ENCODE measurements around the gene CLCN3.
A peak's percentile ranks its signal among the peaks of the same experiment; 100 is the strongest.
"Not testable (repeated sequence)": the region's sequence is repeated elsewhere in the genome, so short reads cannot be mapped to it uniquely, and the experiment has no call there.

Gene CLCN3

GRCh38 chr4:169619958-169620879 lies at the start of gene CLCN3:
Gene CLCN3, plus strand, starts transcription at chr4:169620578. Its CDS starts 15,351 bp downstream, at chr4:169635929.
- Mint-ChIP-seq H3K9me3 (no peaks in the 10 kb centered on the region), H3K27ac (peak within 1 kb of the TSS; percentile 98), H3K4me3 (peak within 1 kb of the TSS; percentile 93), H3K36me3 (peaks cover 26% of the 10 kb centered on the region), H3K4me1 (peaks cover 52% of the 10 kb centered on the region)
- peak; percentile 81 to 94 for DNase-seq (ENCODE audit: low spot score in 2 of 2)
- ATAC-seq = peak; percentile 90

GRCh38 chr4:169571012-169571411 lies 49.4 kb upstream of the CLCN3 start:
- ATAC-seq, H3K4me3 Mint-ChIP-seq, H3K9me3 Mint-ChIP-seq: not testable (repeated sequence)

GRCh38 chr4:169571435-169571834 lies 48.9 kb upstream of the CLCN3 start:
- Mint-ChIP-seq H3K9me3 (no peaks in the 10 kb centered on the region), H3K4me1 (peaks cover 9% of the 10 kb centered on the region), H3K27ac (no peak overlapping the region), H3K36me3 (peaks cover 6% of the 10 kb centered on the region), H3K4me3 (no peak overlapping the region)
- ATAC-seq (no peak), DNase-seq (ENCODE audit: low spot score in 2 of 2) (no peak)

More at GRCh38 chr4:169571012-169571411, 49.4 kb upstream of the CLCN3 start:
- DNase-seq (ENCODE audit: low spot score in 2 of 2); H3K36me3 Mint-ChIP-seq; H3K4me1 Mint-ChIP-seq; H3K27ac Mint-ChIP-seq: not testable (repeated sequence)

GRCh38 chr4:169573889-169574288 lies 46.5 kb upstream of the CLCN3 start:
- no peak overlapping the region for H3K4me3 Mint-ChIP-seq
- ATAC-seq = no peak
- no peaks in the 10 kb centered on the region for H3K9me3 Mint-ChIP-seq
- H3K36me3 Mint-ChIP-seq = peaks cover 9% of the 10 kb centered on the region
- peaks cover 9% of the 10 kb centered on the region for H3K4me1 Mint-ChIP-seq
- no peak for DNase-seq (ENCODE audit: low spot score in 2 of 2)
- peak overlapping the region; percentile 90 for H3K27ac Mint-ChIP-seq

- peak; percentile 67 for ATAC-seq
- Mint-ChIP-seq H3K4me1 (no peaks in the 10 kb centered on the region), H3K4me3 (no peak overlapping the region), H3K36me3 (peaks cover 44% of the 10 kb centered on the region), H3K27ac (no peak overlapping the region), H3K9me3 (no peaks in the 10 kb centered on the region)
- no peak for DNase-seq (ENCODE audit: low spot score in 2 of 2)
These were observed 38.2 kb upstream of the CLCN3 start for GRCh38 chr4:169582203-169582602.

- Mint-ChIP-seq H3K9me3 (no peaks in the 10 kb centered on the region), H3K27ac (no peak overlapping the region), H3K4me1 (no peaks in the 10 kb centered on the region), H3K36me3 (peaks cover 48% of the 10 kb centered on the region), H3K4me3 (no peak overlapping the region)
- ATAC-seq = no peak
- DNase-seq (ENCODE audit: low spot score in 2 of 2) = no peak
These were observed 37.7 kb upstream of the CLCN3 start for GRCh38 chr4:169582706-169583105.

GRCh38 chr4:169583563-169583962 lies 36.8 kb upstream of the CLCN3 start:
- no peak for ATAC-seq
- Mint-ChIP-seq H3K27ac (no peak overlapping the region), H3K4me1 (no peaks in the 10 kb centered on the region), H3K4me3 (no peak overlapping the region), H3K36me3 (peaks cover 49% of the 10 kb centered on the region), H3K9me3 (no peaks in the 10 kb centered on the region)
- no peak for DNase-seq (ENCODE audit: low spot score in 2 of 2)

- Mint-ChIP-seq H3K9me3 (no peaks in the 10 kb centered on the region), H3K4me1 (no peaks in the 10 kb centered on the region), H3K27ac (no peak overlapping the region), H3K36me3 (peaks cover 48% of the 10 kb centered on the region), H3K4me3 (no peak overlapping the region)
- ATAC-seq (no peak), DNase-seq (ENCODE audit: low spot score in 2 of 2) (no peak)
These were observed 27.3 kb upstream of the CLCN3 start for GRCh38 chr4:169593050-169593560.

GRCh38 chr4:169594560-169595195 lies 25.7 kb upstream of the CLCN3 start:
- no peak for DNase-seq (ENCODE audit: low spot score in 2 of 2)
- H3K36me3 Mint-ChIP-seq = peaks cover 37% of the 10 kb centered on the region

GRCh38 chr4:169601016-169601771 lies 19.2 kb upstream of the CLCN3 start:
- no peak overlapping the region for H3K4me3 Mint-ChIP-seq
- DNase-seq (ENCODE audit: low spot score in 2 of 2) (no peak), ATAC-seq (no peak)
- no peaks in the 10 kb centered on the region for H3K9me3 Mint-ChIP-seq
- peaks cover 7% of the 10 kb centered on the region for H3K4me1 Mint-ChIP-seq
- no peak overlapping the region for H3K27ac Mint-ChIP-seq
- H3K36me3 Mint-ChIP-seq = peaks cover 49% of the 10 kb centered on the region

More at GRCh38 chr4:169594560-169595195, 25.7 kb upstream of the CLCN3 start:
- no peak for ATAC-seq
- Mint-ChIP-seq H3K4me1 (no peaks in the 10 kb centered on the region), H3K9me3 (no peaks in the 10 kb centered on the region), H3K27ac (peak overlapping the region; percentile 34), H3K4me3 (no peak overlapping the region)

GRCh38 chr4:169603312-169603711 lies 17.1 kb upstream of the CLCN3 start:
- Mint-ChIP-seq H3K27ac (no peak overlapping the region), H3K36me3 (peaks cover 36% of the 10 kb centered on the region), H3K9me3 (no peaks in the 10 kb centered on the region), H3K4me1 (peaks cover 16% of the 10 kb centered on the region), H3K4me3 (no peak overlapping the region)
- DNase-seq (ENCODE audit: low spot score in 2 of 2) (no peak), ATAC-seq (no peak)

- H3K9me3 Mint-ChIP-seq = no peaks in the 10 kb centered on the region
- peaks cover 16% of the 10 kb centered on the region for H3K4me1 Mint-ChIP-seq
- no peak overlapping the region for H3K4me3 Mint-ChIP-seq
- no peak for DNase-seq (ENCODE audit: low spot score in 2 of 2)
- H3K36me3 Mint-ChIP-seq = peaks cover 36% of the 10 kb centered on the region
- peak overlapping the region; percentile 36 for H3K27ac Mint-ChIP-seq
- ATAC-seq = peak; percentile 99
These were observed 16.1 kb upstream of the CLCN3 start for GRCh38 chr4:169604131-169604900.

- H3K9me3 Mint-ChIP-seq = no peaks in the 10 kb centered on the region
- ATAC-seq (no peak), DNase-seq (ENCODE audit: low spot score in 2 of 2) (no peak)
- peaks cover 33% of the 10 kb centered on the region for H3K36me3 Mint-ChIP-seq
- H3K4me3 Mint-ChIP-seq = no peak overlapping the region
- H3K4me1 Mint-ChIP-seq = peaks cover 16% of the 10 kb centered on the region
- H3K27ac Mint-ChIP-seq = peak overlapping the region; percentile 36
These were observed 15.5 kb upstream of the CLCN3 start for GRCh38 chr4:169604903-169605331.

GRCh38 chr4:169611157-169611556 lies 9.2 kb upstream of the CLCN3 start:
- Mint-ChIP-seq H3K4me3 (peak overlapping the region; percentile 98), H3K36me3 (peaks cover 7% of the 10 kb centered on the region), H3K9me3 (no peaks in the 10 kb centered on the region), H3K4me1 (peaks cover 22% of the 10 kb centered on the region), H3K27ac (no peak overlapping the region)
- ATAC-seq (no peak), DNase-seq (ENCODE audit: low spot score in 2 of 2) (no peak)

Data from stimulated activated effector memory CD8-positive, alpha-beta T cell treated with anti-CD3 and anti-CD28 coated beads, Interleukin-12 subunit alpha, Interleukin-12 subunit beta, amount 100 ng/mL, for 72 hours (primary cell).